Brain microvascular endothelial cell (primary cell): ENCODE data around the gene MYO18B.

Experiments
- DNase-seq: peaks from one replicate; pipeline ENCODE4 v3.0.0-alpha.2; 2020
- H3K27ac ChIP-seq: fragments of 250-450 bp; sonication (Bioruptor Pico); 2 replicates; pipeline ENCODE4 v1.5.1; 2020; ENCODE audit warnings: mild to moderate bottlenecking, moderate library complexity
- H3K27me3 ChIP-seq: fragments of 250-450 bp; sonication (Bioruptor Pico); replicated peaks from 2 replicates; pipeline ENCODE4 v1.5.1; 2020; ENCODE audit warnings: mild to moderate bottlenecking
- H3K36me3 ChIP-seq: fragments of 250-450 bp; sonication (Bioruptor Pico); replicated peaks from 2 replicates; pipeline ENCODE4 v1.5.1; 2020; ENCODE audit warnings: mild to moderate bottlenecking
- H3K4me3 ChIP-seq: 2 replicates; pipeline ENCODE4 v1.5.1; 2011; ENCODE audit warnings: low read depth, mild to moderate bottlenecking, control low read depth, low read length, moderate library complexity
- CTCF ChIP-seq: IDR thresholded peaks from 2 replicates; pipeline ENCODE4 v1.5.1; 2011; ENCODE audit warnings: low read depth, mild to moderate bottlenecking, moderate library complexity, low read length, control low read depth, inconsistent platforms; ENCODE audit errors: missing control alignments
- in situ Hi-C: cut with HindIII; loops from 2 replicates; pipeline ENCODE4 v1.10.0; 2017; ENCODE audit warnings: low sequenced_read_pairs, low pct_ligation_motif_present

The MYO18B gene

GRCh38 chr22:25950111-25950510 is 208.1 kb downstream of the MYO18B start:
- in situ Hi-C loops: no loop called here
- DNase-seq: no peak
- no peak for TF ChIP-seq CTCF
- no peak overlapping the region for H3K27ac ChIP-seq
- H3K36me3 ChIP-seq: no peaks in the 10 kb centered on the region
- no peaks in the 10 kb centered on the region for H3K27me3 ChIP-seq
- no peak overlapping the region for H3K4me3 ChIP-seq

- H3K27me3 ChIP-seq: no peaks in the 10 kb centered on the region
- no peak overlapping the region for H3K4me3 ChIP-seq
- TF ChIP-seq CTCF: no peak
- in situ Hi-C loops: no loop called here
- H3K36me3 ChIP-seq: no peaks in the 10 kb centered on the region
- H3K27ac ChIP-seq: no peak overlapping the region
- no peak for DNase-seq
Observed at GRCh38 chr22:25953276-25953675, 211.3 kb downstream of the MYO18B start.

- Histone ChIP-seq H3K4me3 (no peak overlapping the region), H3K36me3 (no peaks in the 10 kb centered on the region), H3K27ac (no peak overlapping the region), H3K27me3 (no peaks in the 10 kb centered on the region)
- no peak for DNase-seq
- no peak for TF ChIP-seq CTCF
- in situ Hi-C loops: no loop called here
Observed at GRCh38 chr22:25953919-25954318, 211.9 kb downstream of the MYO18B start.

- no peak for DNase-seq
- in situ Hi-C loops: no loop called here
- Histone ChIP-seq H3K27ac (no peak overlapping the region), H3K36me3 (no peaks in the 10 kb centered on the region), H3K4me3 (no peak overlapping the region), H3K27me3 (no peaks in the 10 kb centered on the region)
- no peak for TF ChIP-seq CTCF
Observed at GRCh38 chr22:25955323-25955722, 213.3 kb downstream of the MYO18B start.

- TF ChIP-seq CTCF: no peak
- in situ Hi-C loops: no loop called here
- H3K4me3 ChIP-seq: no peak overlapping the region
- no peaks in the 10 kb centered on the region for H3K36me3 ChIP-seq
- H3K27ac ChIP-seq: no peak overlapping the region
- no peak for DNase-seq
- no peaks in the 10 kb centered on the region for H3K27me3 ChIP-seq
Observed at GRCh38 chr22:25956801-25957200, 214.8 kb downstream of the MYO18B start.

GRCh38 chr22:25959818-25960774 is 218.1 kb downstream of the MYO18B start:
- H3K27ac ChIP-seq: no peak overlapping the region
- no peaks in the 10 kb centered on the region for H3K27me3 ChIP-seq
- no peak for DNase-seq
- in situ Hi-C loops: no loop called here
- H3K36me3 ChIP-seq: no peaks in the 10 kb centered on the region
- no peak overlapping the region for H3K4me3 ChIP-seq
- TF ChIP-seq CTCF: no peak
